CD4-positive, alpha-beta T cell treated with Interleukin-15 for 1 hour (primary cell): Measurements from ENCODE around the gene LEPR.
"Not testable (repeated sequence)": the region's sequence is repeated elsewhere in the genome, so short reads cannot be mapped to it uniquely, and the experiment has no call there.

Experiments used
- DNase-seq: peaks from one replicate; pipeline ENCODE4 v3.0.0-alpha.2; 2020

The LEPR gene, protein sequence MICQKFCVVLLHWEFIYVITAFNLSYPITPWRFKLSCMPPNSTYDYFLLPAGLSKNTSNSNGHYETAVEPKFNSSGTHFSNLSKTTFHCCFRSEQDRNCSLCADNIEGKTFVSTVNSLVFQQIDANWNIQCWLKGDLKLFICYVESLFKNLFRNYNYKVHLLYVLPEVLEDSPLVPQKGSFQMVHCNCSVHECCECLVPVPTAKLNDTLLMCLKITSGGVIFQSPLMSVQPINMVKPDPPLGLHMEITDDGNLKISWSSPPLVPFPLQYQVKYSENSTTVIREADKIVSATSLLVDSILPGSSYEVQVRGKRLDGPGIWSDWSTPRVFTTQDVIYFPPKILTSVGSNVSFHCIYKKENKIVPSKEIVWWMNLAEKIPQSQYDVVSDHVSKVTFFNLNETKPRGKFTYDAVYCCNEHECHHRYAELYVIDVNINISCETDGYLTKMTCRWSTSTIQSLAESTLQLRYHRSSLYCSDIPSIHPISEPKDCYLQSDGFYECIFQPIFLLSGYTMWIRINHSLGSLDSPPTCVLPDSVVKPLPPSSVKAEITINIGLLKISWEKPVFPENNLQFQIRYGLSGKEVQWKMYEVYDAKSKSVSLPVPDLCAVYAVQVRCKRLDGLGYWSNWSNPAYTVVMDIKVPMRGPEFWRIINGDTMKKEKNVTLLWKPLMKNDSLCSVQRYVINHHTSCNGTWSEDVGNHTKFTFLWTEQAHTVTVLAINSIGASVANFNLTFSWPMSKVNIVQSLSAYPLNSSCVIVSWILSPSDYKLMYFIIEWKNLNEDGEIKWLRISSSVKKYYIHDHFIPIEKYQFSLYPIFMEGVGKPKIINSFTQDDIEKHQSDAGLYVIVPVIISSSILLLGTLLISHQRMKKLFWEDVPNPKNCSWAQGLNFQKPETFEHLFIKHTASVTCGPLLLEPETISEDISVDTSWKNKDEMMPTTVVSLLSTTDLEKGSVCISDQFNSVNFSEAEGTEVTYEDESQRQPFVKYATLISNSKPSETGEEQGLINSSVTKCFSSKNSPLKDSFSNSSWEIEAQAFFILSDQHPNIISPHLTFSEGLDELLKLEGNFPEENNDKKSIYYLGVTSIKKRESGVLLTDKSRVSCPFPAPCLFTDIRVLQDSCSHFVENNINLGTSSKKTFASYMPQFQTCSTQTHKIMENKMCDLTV

DNA sequence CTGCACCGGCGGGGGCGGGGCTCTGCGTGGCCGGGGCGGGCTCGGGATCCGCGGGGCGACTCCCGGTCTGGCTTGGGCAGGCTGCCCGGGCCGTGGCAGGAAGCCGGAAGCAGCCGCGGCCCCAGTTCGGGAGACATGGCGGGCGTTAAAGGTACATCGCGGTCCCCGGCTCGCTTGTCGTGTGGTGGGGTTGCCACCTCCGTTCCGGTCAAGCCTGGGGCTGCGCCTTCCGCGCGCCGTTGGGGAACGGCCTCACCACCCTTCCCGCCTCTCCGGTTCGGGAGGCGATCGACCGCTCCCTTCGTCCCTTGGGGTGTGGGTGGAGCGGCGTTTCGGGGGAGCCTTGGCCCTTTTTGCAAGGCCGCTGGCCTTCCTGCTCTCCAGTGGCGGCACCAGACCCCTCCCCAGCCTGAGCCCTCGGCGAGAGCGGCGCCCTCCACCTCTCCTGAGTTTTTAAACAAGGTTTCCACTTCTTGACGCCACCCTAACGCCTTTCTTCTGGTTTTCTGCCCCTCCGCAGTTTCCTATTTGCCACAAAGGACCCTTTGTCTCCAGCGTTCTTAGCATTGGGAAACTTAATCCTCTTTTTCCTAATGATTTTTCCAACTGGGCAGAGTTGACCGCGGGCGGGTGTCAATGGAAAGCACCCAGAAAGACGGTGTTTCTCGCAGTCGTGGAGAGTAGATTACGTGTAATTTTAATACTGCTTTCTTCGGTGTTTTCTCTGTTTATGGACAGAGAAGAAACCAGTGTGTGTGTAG lies at the start of gene LEPR, which contains the start of gene LEPROT:
LEPR (plus strand) TSS at position 79 of the 761 bp plus-strand sequence. CDS start 144,898 bp downstream, outside the sequence.
LEPROT (plus strand) TSS at position 79 of the 761 bp plus-strand sequence; CDS start at position 136, 57 bp downstream.
- DNase-seq, result no peak

DNA sequence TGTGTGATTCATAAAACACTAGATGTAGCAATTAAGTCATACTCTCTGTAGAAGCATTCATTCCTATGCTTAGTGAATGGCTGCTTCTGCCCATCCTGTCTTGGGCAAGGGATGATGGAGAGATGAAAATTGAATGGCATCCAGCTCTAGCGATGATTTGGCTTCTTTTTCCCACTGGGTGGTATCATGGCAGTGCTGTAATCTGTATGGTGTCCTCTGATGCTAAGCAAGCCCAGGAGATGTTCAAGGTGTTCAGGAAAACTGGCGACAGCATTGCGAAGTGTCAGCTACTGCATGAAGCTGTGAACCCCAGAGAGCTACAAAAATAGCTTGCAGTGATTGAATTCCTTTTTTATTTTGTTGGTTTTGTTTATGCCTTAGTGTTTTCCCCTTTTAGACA lies 48.9 kb upstream of the LEPR start:
- DNase-seq, result no peak

DNA sequence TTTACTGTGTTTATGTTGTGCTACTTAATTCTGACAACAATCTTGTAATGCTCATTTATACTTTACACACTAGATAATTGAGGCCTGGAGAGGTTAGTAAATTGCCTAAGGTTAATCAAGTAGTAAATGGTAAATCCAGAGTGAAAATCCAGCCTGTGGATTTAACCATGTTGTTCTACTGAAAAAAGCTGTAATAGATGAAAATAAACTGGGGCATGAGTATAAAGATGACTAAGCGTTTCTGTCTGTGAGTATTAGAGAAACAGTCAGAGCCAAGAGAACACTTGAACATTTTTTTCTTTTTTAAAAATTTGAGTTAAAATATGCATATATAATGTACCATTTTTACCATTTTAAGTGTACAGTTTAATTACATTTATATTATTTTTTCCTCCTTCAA lies 47.9 kb upstream of the LEPR start:
- DNase-seq, result no peak

DNA sequence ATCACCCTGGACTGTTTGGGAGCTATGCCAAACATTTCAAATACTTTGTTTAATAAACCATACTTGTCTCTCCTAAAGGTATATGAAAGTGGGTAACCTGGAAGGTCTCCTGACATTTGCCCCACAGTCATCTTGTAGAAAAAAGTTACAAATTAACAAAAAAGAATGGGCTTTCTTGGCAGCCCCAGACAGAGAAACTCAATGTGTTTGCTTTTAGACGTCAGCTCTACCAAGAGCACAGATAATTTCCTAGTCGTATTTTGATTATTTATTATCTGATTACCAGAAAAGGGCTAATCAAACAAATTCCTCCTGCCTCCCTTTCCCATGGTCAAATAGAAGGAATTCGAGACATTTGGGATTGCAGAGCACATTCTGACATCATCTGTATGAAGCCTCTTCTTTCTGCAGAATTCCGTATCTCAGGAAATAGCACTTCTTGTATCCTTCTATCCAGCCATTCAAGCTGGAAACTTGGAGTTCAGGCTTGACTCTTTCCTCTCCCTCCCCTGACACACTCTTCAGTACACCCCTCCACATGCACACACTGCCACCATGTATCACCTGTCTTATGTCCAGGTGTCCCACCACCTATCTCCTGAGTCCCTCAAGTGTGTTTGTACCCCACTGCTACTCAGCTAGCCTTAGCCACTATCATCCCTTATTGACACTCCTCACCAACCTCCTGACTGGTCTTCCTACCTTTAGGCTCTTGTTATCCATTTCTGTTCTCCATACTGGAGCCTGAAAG lies 42.8 kb upstream of the LEPR start:
- DNase-seq, result no peak

- no peak for DNase-seq
Measured at GRCh38 chr1:65378247-65378946, 42.1 kb upstream of the LEPR start.

GRCh38 chr1:65384426-65384825 lies 36.0 kb upstream of the LEPR start:
- DNase-seq, result not testable (repeated sequence)

- no peak for DNase-seq
Measured at GRCh38 chr1:65386439-65386838, 34.0 kb upstream of the LEPR start.

DNA sequence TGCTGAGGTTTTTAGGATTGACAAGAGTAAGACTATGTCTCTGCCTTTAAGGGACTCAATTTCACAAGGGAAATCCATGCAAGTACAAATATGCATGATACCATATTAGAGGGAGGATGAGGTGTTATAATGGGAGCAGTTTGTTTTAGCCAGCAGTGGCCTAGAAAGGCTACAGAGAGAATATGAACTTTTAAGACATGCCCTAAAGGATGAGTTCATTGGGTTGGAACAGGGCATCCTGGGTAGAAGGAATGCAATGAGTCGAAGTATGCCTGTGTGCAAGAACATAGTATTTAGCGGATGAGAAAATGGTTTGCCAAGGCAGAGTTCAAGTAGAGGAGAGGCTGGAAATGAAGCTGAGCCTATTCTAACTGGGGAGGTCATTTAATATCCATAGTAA lies 32.6 kb upstream of the LEPR start:
- DNase-seq, result no peak

DNA sequence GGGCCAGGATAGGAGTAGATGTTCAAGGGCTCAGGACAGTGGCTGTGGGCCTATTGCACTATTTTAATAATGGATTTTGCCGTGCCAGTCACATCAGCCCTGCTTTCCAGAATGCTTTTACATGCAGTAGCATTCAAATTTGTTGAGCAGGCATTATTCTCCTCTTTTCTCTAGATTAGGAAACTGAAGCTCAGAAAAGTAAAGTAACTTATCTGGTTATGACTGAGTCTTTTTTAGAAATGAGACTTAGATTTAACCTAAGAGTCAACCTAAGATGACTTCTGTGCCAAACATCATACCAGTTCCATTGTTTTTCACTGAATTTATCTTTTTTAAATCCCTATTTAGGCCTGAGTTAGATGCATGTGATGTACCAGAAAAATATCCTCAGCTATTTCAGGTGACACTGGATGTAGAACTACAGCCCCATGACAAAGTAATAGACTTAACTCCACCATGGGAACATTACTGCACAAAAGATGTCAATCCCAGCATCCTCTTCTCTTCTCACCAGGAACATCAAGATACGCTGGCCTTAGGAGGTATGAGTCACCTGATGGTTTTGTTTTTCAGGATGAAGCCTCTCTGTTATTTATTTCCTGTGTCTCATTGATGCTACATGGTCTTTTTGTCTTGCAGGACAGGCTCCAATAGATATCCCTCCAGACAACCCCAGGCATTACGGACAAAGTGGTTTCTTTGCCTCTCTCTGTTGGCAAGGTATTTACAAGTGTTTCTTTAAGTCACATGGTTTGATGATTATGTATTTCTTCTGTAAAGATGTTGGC lies 31.4 kb upstream of the LEPR start:
- no peak for DNase-seq

DNA sequence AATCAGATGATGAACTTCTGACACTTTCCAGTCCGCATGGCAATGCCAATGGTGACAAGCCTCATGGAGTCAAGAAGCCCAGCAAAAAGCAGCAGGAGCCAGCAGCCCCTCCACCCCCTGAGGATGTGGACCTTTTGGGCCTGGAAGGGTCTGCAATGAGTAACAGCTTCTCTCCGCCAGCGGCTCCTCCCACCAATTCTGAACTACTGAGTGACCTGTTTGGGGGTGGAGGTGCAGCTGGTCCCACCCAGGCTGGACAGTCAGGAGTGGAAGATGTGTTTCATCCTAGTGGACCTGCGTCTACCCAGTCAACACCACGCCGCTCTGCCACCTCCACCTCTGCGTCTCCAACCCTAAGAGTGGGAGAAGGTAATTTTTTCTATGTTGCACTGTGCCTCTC lies 28.0 kb upstream of the LEPR start:
- no peak for DNase-seq

- DNase-seq, result no peak
Measured at GRCh38 chr1:65393347-65393746, 27.1 kb upstream of the LEPR start.

DNA sequence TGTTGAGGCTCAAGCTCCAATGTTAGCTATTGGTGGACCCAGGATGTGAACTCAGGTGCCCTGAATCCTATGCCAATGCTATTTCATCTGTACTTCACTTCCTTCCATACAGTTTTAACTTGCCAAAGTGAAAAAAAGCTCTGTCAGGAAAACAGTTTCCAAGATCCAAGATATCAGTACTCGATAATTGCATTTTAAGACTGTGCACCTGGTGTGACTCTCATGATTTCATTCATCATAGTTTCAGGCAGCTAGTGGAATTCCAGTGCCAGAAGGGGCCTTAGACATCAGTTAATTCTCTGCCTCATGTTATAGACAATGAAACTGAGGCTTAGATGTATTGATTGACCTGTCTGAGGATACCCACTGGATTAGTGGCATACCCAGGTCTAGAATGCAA lies 26.5 kb upstream of the LEPR start:
- no peak for DNase-seq

DNA sequence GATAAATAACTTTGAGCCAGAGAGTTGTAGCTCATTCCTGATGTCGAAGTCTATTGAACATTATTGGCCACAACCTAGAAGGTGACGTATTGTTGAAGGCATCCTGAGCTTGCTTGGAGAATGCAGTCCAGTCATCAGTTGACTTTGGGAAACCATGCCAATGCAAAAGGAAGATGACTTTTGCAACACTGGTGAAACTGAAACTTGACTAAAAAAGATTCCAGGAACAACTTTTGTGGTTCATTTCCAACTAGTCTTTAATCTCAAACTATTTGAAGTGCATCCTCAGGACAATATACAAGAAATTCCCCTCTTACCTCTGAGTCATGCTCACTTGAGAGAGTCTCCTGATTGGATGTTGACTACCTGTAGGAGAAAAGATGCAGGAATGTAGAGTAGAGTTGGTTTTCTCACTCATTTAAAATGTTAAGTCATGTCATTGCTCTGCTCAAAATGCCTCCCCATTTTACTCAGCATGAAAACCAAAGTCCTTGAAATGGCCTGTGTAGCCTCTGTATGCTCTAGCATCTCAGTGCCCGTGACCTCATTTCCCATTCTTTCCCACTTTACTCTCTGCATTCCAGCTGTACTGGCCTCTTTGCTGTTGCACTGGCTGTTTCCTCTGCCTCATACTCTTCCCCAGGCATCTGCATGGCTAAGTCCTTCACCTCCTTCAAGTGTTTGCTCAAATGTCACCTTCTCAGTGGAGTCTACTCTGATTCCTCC lies 24.4 kb upstream of the LEPR start:
- no peak for DNase-seq

DNA sequence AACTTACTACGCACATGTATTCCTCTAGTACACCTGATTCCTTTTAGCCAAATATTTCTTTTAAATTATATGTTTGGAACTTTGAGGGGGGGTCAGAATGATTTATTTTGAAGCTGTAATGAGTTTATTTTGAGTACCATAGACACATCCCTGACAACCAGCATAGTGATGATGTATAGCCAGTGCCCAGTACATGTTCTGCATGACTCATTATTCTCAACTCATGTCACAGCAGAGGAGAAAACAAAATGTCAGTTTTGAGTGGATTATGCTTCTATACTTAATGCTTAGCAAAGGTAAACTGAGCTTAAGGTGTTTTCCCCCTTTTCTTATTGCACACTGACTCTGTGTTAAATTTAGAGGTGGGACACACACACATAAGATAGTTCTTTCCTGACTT lies 22.4 kb upstream of the LEPR start:
- DNase-seq, result no peak

DNA sequence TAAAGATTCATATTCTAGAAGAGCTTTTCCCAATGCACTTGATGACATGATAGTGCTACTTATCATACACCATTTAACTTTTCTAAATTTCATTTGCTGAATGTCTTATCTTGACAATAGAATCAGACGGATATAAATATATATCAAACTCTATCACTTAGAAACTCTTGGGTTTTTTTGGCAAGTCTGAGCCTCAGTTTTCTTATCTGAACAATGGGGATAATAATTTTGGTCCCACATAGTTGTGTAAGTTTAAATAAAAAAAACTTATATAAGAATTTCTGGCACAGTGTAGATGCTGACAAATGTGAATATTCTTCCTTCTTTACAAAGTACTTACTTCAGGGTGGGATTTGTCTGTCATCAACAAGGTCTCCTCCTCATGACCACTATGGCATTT lies 21.5 kb upstream of the LEPR start:
- no peak for DNase-seq

DNA sequence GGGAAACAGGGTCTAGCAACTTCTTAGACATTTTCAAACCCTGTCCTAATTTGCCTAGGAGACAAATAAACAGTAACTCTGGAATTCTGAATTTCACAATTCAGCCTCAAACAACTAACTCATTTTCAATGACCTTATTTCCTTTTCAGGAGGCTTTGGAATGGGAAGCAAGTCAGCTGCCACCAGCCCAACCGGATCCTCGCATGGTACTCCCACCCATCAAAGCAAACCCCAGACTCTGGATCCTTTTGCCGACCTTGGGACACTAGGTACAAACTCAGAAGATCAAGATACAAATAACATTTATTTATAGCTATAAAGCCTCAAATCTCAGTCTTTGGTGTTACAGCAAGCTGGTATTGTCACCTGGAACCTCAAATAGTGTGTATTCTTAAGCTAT lies 18.9 kb upstream of the LEPR start:
- DNase-seq, result no peak

DNA sequence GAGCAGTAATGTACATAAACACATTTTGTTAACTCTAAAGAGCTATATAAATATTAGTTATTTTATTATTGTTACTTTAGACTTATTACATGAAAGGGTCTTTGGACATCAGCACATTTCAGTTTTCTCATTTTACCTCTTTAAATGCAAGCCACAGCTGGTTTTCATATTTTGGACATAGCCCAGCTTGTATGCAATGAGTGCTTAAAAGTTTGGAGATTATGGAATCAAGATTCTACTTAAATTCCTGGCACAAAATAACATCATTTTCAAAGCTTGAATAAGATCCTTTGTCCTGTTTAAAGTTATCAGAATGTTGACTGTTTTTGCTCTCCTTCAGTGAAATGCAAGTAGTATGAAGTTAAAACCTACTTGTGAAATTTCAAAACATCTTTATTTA lies 15.5 kb upstream of the LEPR start:
- DNase-seq, result no peak

- DNase-seq, result no peak
Measured at GRCh38 chr1:65407877-65408276, 12.6 kb upstream of the LEPR start.

DNA sequence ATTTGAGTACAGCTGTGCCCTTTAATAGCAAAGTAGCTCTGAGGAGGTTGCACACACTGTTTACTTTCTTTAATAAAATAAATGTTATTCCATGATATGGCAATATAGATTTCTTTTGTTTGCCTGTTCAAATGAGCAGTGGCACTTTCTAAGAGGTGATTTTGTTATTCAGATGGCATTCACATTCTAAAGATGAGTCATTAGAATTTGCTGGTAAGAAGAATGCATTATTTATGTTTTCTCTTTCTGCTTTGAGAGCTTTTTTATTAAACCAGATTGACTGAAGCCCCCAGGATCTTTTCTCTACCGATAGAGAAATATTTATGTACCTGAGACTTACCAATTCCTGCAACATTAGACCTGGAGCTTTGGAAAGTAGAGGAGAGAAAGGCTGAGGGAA lies 11.2 kb upstream of the LEPR start:
- DNase-seq, result no peak
